GM19372 (cell line): ENCODE results near the gene FAP.

Experiments
- ATAC-seq: cut with Tn5 transposase; IDR thresholded peaks from one replicate; pipeline ENCODE4 v1.9.1; 2021; ENCODE audit warnings: mild to moderate bottlenecking, low read depth, moderate library complexity; ENCODE audit not compliant: unreplicated experiment

The FAP gene

GRCh38 chr2:162196638-162197037 lies 46.6 kb downstream of the FAP start:
- no peak for ATAC-seq

DNA sequence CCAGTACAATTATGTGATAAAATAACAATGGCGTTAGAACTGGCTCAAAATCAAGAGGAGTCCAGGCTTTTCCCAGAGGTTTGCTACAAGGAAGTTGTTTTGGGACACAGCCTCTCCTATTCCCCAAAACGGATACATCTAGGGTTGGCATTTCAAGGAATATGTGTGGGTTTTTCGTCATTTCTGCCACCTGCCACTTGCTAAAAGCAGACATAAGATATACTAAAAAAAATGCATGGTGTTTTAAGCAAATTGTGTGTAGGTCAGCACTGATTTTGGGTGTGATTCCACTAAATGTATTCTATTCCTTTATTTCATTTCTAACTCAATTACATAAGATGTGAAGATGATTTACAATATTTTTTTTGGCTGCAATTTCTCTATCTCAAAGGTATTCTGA lies 54.8 kb downstream of the FAP start:
- ATAC-seq: no peak

GRCh38 chr2:162185541-162186232 lies 57.6 kb downstream of the FAP start:
- no peak for ATAC-seq

GRCh38 chr2:162184821-162185450 lies 58.3 kb downstream of the FAP start:
- no peak for ATAC-seq

GRCh38 chr2:162184359-162184758 lies 58.9 kb downstream of the FAP start:
- ATAC-seq: no peak

DNA sequence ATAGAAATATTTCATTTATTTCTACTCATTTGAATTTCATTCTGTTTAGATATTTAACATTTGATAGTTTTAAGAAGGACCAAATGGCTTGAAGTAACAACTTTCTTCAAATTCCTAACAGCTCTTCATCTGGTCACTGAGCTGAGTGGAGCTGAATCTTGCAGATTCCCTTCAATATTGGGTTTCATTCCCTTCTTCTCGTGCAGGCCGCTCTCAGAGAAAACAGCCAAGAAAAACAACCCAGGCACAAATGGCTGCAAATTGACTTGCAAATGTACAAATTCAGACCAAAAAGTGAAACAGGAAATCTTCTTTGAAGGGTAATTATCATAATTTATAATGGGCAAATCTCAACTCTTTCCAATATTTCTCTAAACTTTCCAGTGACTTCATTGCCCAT lies 60.9 kb downstream of the FAP start:
- no peak for ATAC-seq

- ATAC-seq: no peak
Measured at GRCh38 chr2:162177301-162177700, 65.9 kb downstream of the FAP start.

GRCh38 chr2:162175714-162176113 lies 67.5 kb downstream of the FAP start:
- ATAC-seq: no peak

GRCh38 chr2:162174746-162175145 lies 68.5 kb downstream of the FAP start:
- ATAC-seq: no peak

DNA sequence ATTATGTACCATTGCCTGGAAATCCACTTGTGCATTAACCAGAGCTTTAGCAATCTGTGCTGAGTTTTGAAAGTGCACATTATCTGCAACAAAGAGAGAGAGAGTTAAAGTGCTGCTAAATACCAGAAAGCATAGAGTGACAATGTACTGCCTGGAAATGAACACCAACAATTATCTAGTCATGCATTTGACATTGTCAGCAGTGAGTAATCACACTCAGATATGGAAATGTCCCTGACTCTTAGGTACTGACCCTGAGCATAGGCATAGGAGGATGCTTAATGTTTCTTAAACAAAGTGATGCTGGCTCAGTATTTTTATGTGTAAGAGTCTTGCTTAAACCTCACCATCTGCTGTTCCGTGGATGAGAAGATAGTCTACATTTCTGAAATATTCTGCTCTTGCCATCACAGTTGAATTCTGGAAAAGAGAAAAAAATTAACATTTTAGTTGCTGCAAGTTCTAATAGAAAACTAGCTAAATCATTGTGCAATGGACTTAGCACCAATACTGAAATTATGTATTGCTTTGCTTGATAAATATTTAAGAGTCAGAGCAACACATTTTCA lies 70.4 kb downstream of the FAP start:
- ATAC-seq: no peak

DNA sequence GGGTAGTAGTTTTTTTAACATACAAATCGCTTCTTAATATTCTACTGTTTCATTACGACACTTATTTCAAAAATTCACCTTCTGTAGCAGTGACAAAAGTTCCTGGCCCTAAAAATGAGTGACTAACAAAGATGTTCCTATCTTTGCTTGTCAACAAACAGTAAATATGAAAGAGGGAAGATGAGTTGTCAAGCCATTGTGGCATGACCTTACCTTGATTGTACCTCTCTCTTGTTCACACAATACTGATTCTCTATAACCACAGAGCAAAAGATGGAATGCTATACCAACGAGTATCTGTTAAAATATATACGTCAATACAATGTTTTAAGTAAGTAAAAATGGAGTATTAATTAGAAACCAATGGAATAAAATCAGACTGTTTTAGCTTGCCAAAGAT lies 76.5 kb downstream of the FAP start:
- no peak for ATAC-seq

GRCh38 chr2:162166174-162166573 lies 77.1 kb downstream of the FAP start:
- no peak for ATAC-seq

DNA sequence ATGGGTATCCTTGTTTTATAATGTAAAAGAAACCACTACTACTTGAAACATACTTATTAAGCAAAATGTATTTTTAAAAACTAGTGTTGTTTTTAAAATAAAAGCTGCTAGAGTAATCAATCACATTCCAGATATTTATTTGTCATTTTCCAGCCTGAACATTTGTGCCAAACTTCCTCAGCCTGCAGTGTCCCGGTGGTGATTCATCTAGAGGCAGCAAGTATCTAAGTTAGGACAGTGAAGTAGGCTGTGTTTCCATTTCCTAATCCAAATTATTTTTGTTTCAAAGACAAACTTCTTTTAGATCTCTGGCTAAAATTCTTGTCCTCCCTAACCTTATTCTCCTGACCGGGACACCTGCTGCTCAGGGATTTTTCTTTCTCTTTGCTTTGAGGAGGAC lies 78.4 kb downstream of the FAP start:
- no peak for ATAC-seq

- ATAC-seq: no peak
Measured at GRCh38 chr2:162159446-162159845, 83.8 kb downstream of the FAP start.

- ATAC-seq: no peak
Measured at GRCh38 chr2:162156149-162156548, 87.1 kb downstream of the FAP start.

GRCh38 chr2:162155093-162155492 lies 88.2 kb downstream of the FAP start:
- ATAC-seq: no peak

GRCh38 chr2:162153608-162154224 lies 89.5 kb downstream of the FAP start:
- ATAC-seq: peak; percentile 98

- ATAC-seq: no peak
Measured at GRCh38 chr2:162152147-162152546, 91.1 kb downstream of the FAP start, which contains the start of gene GCG. Gene GCG, minus strand, starts transcription at chr2:162152247. Its CDS starts 3,069 bp downstream, at chr2:162149178.

- ATAC-seq: no peak
Measured at GRCh38 chr2:162149940-162150339, 93.3 kb downstream of the FAP start.

DNA sequence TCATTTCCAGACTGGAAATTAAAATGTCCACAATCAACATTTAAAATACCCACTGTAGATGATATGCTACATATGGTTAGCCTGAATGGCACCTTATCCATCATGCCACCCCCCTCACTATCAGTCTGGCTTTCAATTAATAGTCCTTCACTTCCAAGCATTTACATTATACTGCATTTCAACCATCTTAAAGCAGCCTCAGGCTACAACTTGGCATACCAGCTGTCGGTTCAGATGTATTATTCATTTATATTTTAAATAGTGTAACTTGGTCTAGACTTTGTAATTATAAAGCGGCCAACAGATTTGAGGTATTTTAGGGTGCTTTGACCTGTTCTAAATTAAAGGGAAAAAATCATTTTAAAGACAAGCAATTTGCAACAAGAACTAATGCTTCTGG lies 93.8 kb downstream of the FAP start:
- ATAC-seq: no peak

GRCh38 chr2:162148956-162149355 lies 94.3 kb downstream of the FAP start:
- no peak for ATAC-seq

DNA sequence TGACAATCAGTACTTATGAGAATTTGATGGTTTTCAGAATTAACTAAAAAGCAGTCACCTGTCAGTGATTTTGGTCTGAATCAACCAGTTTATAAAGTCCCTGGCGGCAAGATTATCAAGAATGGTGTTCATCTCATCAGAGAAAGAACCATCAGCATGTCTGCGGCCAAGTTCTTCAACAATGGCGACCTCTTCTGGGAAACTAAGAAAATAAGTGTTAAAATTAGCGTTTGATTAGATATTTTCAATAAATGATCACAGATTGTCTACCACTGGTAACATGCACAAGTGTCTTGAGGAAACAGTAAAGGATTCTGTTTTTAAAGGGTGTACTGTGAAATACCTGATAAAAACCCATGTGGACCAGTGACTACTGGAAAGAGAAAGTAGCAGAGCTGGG lies 99.3 kb downstream of the FAP start:
- ATAC-seq: no peak
